ENCODE data around the gene UNC13B. TPM values are rescaled to one million over a fixed set of nuclear protein-coding genes. Genes with fewer than 3 reads are reported as not detected.

UNC13B gene
- total RNA-seq, 1 donor from 2014 or later = 31.0 TPM

- Mint-ChIP-seq H3K36me3 (no peaks in the 10 kb centered on the region), H3K4me3 (no peak overlapping the region), H3K27ac (peak overlapping the region; percentile 1), H3K9me3 (no peaks in the 10 kb centered on the region), H3K27me3 (ENCODE audit: low read depth) (no peaks in the 10 kb centered on the region), H3K4me1 (peaks cover 29% of the 10 kb centered on the region)
- DNase-seq (ENCODE audit: low spot score in 2 of 2, unreplicated experiment in 2 of 2) = no peak
- TF ChIP-seq, protein P1, sequence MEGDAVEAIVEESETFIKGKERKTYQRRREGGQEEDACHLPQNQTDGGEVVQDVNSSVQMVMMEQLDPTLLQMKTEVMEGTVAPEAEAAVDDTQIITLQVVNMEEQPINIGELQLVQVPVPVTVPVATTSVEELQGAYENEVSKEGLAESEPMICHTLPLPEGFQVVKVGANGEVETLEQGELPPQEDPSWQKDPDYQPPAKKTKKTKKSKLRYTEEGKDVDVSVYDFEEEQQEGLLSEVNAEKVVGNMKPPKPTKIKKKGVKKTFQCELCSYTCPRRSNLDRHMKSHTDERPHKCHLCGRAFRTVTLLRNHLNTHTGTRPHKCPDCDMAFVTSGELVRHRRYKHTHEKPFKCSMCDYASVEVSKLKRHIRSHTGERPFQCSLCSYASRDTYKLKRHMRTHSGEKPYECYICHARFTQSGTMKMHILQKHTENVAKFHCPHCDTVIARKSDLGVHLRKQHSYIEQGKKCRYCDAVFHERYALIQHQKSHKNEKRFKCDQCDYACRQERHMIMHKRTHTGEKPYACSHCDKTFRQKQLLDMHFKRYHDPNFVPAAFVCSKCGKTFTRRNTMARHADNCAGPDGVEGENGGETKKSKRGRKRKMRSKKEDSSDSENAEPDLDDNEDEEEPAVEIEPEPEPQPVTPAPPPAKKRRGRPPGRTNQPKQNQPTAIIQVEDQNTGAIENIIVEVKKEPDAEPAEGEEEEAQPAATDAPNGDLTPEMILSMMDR (IDR thresholded peaks at IDR 0.05; ENCODE audit: unreplicated experiment) = no peak
Measured at GRCh38 chr9:35257986-35258659, 96.3 kb downstream of the UNC13B start.

DNA sequence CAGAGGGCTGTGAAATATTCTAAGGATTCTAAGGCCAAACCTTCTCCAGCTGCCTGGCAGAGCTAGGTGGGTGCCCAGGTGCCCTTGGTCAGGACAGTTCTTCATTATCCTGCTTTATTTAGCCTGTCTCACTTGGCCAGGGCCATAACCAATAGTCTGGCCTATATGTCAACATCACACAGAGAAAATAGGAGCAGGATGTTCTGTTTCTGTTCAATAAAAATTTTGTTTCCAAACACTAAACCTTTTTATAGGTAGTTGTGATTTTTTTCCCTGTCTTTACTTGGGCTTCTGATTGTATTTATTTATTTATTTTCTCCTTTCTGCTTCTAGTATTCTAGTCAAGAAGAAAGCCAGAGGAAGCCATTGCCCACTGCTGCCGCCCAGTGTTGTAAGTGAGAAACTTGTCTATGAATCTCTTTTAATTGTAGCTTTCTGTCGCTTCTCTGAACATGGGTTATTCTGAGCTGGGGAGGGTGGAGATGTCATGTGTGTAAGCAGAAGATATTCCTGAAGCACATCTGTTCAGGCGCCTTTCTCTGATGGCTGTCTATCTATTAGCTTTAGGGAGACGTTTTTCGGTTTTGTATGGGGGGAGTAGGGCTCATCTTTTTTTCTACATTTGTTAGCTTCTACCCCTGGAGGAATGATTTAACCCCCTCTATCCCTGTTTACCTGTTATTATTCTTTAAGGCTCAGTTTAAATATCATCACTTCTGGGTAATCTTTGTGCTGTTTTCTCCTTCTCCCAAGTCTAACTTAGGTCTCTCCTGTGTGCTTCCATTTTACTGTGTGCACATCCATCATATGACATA lies 97.1 kb downstream of the UNC13B start:
- Mint-ChIP-seq H3K27ac (no peak overlapping the region), H3K36me3 (no peaks in the 10 kb centered on the region), H3K4me3 (no peak overlapping the region), H3K4me1 (peaks cover 29% of the 10 kb centered on the region), H3K27me3 (ENCODE audit: low read depth) (no peaks in the 10 kb centered on the region), H3K9me3 (no peaks in the 10 kb centered on the region)
- DNase-seq (ENCODE audit: low spot score in 2 of 2, unreplicated experiment in 2 of 2) = peak; percentile 51 to 69
- TF ChIP-seq, protein P1 (IDR thresholded peaks at IDR 0.05; ENCODE audit: unreplicated experiment) = peak; percentile 49

DNA sequence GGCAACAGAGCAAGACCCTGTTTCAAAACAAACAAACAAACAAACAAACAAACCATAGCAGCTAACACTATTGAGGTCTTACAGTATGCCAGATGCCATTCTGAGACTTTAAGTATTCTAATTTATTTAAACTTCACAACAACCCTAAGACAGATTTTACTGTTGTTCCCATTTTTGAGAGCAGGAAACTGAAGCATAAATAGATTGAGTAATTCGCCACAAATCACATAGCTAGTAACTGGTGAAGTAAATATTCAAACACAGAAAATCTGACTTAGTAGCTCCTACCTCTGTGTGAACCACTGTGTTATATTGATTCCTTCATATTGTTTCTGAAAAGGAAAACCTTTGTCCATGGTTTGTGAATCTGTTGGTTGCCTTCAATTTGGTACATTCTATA lies 98.4 kb downstream of the UNC13B start:
- no peak overlapping the region for H3K4me3 Mint-ChIP-seq
- H3K27me3 Mint-ChIP-seq (ENCODE audit: low read depth) = no peaks in the 10 kb centered on the region
- peaks cover 25% of the 10 kb centered on the region for H3K4me1 Mint-ChIP-seq
- no peaks in the 10 kb centered on the region for H3K36me3 Mint-ChIP-seq
- no peak for DNase-seq (ENCODE audit: low spot score in 2 of 2, unreplicated experiment in 2 of 2)
- H3K27ac Mint-ChIP-seq = no peak overlapping the region
- H3K9me3 Mint-ChIP-seq = no peaks in the 10 kb centered on the region
- TF ChIP-seq, protein P1 (IDR thresholded peaks at IDR 0.05; ENCODE audit: unreplicated experiment) = no peak

DNA sequence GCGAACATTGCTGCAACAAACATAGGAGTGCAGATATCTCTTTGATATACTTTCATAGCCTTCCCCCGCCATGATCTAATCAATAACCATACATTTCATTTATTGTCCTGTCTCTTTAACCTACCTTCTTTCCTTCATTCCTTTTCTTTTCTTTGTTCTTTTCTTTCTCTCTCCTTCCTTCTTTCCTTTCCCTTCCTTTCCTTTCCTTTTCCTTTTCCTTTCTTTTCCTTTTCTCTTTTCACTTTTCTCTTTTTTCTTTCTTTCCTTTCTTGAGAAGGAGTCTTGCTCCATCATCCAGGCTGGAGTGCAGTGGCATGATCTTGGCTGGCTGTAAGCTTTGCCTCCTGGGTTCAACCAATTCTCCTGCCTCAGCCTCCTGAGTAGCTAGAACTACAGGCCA lies 100.3 kb downstream of the UNC13B start:
- H3K4me3 Mint-ChIP-seq = no peak overlapping the region
- H3K36me3 Mint-ChIP-seq = no peaks in the 10 kb centered on the region
- no peaks in the 10 kb centered on the region for H3K27me3 Mint-ChIP-seq (ENCODE audit: low read depth)
- peaks cover 9% of the 10 kb centered on the region for H3K4me1 Mint-ChIP-seq
- no peak overlapping the region for H3K27ac Mint-ChIP-seq
- DNase-seq (ENCODE audit: low spot score in 2 of 2, unreplicated experiment in 2 of 2) = no peak
- TF ChIP-seq, protein P1 (IDR thresholded peaks at IDR 0.05; ENCODE audit: unreplicated experiment) = no peak
- H3K9me3 Mint-ChIP-seq = no peaks in the 10 kb centered on the region

GRCh38 chr9:35267710-35268109 lies 105.9 kb downstream of the UNC13B start:
- Mint-ChIP-seq H3K27ac (no peak overlapping the region), H3K4me3 (no peak overlapping the region), H3K27me3 (ENCODE audit: low read depth) (no peaks in the 10 kb centered on the region), H3K4me1 (peaks cover 15% of the 10 kb centered on the region), H3K36me3 (no peaks in the 10 kb centered on the region), H3K9me3 (no peaks in the 10 kb centered on the region)
- TF ChIP-seq, protein P1 (IDR thresholded peaks at IDR 0.05; ENCODE audit: unreplicated experiment) = no peak
- no peak for DNase-seq (ENCODE audit: low spot score in 2 of 2, unreplicated experiment in 2 of 2)

Measured in mesothelial cell of epicardium (in vitro differentiated cells).